ENCODE measurements around the gene NOS1AP. TPM values are rescaled to one million over a fixed set of nuclear protein-coding genes. Genes with fewer than 3 reads are reported as not detected.
"Not testable (repeated sequence)": the region's sequence is repeated elsewhere in the genome, so short reads cannot be mapped to it uniquely, and the experiment has no call there.

Gene NOS1AP
- total RNA-seq, 2 donors from 2014 or later: not detected

- H3K4me1 Mint-ChIP-seq: no peaks in the 10 kb centered on the region
- H3K27ac Mint-ChIP-seq: no peak overlapping the region
- no peak for ATAC-seq
- no peak overlapping the region for H3K4me3 Mint-ChIP-seq
- H3K9me3 ChIP-seq (ENCODE audit: control insufficient read depth, low read length, poor library complexity, severe bottlenecking): no peaks in the 10 kb centered on the region
- no peaks in the 10 kb centered on the region for H3K36me3 Mint-ChIP-seq (ENCODE audit: low read depth)
- peaks cover 31% of the 10 kb centered on the region for H3K27me3 Mint-ChIP-seq
- no peak for DNase-seq
Observed at GRCh38 chr1:162192763-162193162, 123.3 kb downstream of the NOS1AP start.

- Mint-ChIP-seq H3K27me3 (peaks cover 36% of the 10 kb centered on the region), H3K27ac (no peak overlapping the region), H3K4me1 (no peaks in the 10 kb centered on the region), H3K4me3 (no peak overlapping the region), H3K36me3 (ENCODE audit: low read depth) (no peaks in the 10 kb centered on the region)
- H3K9me3 ChIP-seq (ENCODE audit: control insufficient read depth, low read length, poor library complexity, severe bottlenecking): no peaks in the 10 kb centered on the region
- ATAC-seq: no peak
- DNase-seq: no peak
Observed at GRCh38 chr1:162193221-162193620, 123.7 kb downstream of the NOS1AP start.

GRCh38 chr1:162193815-162194214, 124.3 kb downstream of the NOS1AP start:
- Mint-ChIP-seq H3K27ac (no peak overlapping the region), H3K4me3 (no peak overlapping the region), H3K4me1 (no peaks in the 10 kb centered on the region), H3K36me3 (ENCODE audit: low read depth) (no peaks in the 10 kb centered on the region), H3K27me3 (peaks cover 42% of the 10 kb centered on the region)
- no peaks in the 10 kb centered on the region for H3K9me3 ChIP-seq (ENCODE audit: control insufficient read depth, low read length, poor library complexity, severe bottlenecking)
- ATAC-seq (no peak), DNase-seq (no peak)

GRCh38 chr1:162195567-162195966, 126.1 kb downstream of the NOS1AP start:
- Mint-ChIP-seq H3K27me3 (peaks cover 59% of the 10 kb centered on the region), H3K4me3 (no peak overlapping the region), H3K4me1 (no peaks in the 10 kb centered on the region), H3K36me3 (ENCODE audit: low read depth) (no peaks in the 10 kb centered on the region), H3K27ac (no peak overlapping the region)
- ATAC-seq: no peak
- no peaks in the 10 kb centered on the region for H3K9me3 ChIP-seq (ENCODE audit: control insufficient read depth, low read length, poor library complexity, severe bottlenecking)
- no peak for DNase-seq

- H3K4me1 Mint-ChIP-seq: no peaks in the 10 kb centered on the region
- no peaks in the 10 kb centered on the region for H3K9me3 ChIP-seq (ENCODE audit: control insufficient read depth, low read length, poor library complexity, severe bottlenecking)
- ATAC-seq (no peak), DNase-seq (no peak)
- peaks cover 59% of the 10 kb centered on the region for H3K27me3 Mint-ChIP-seq
- no peak overlapping the region for H3K4me3 Mint-ChIP-seq
- no peak overlapping the region for H3K27ac Mint-ChIP-seq
- no peaks in the 10 kb centered on the region for H3K36me3 Mint-ChIP-seq (ENCODE audit: low read depth)
Observed at GRCh38 chr1:162196387-162196786, 126.9 kb downstream of the NOS1AP start.

GRCh38 chr1:162197041-162197531, 127.6 kb downstream of the NOS1AP start:
- H3K27me3 Mint-ChIP-seq: peaks cover 58% of the 10 kb centered on the region
- DNase-seq (no peak), ATAC-seq (no peak)
- H3K36me3 Mint-ChIP-seq (ENCODE audit: low read depth): no peaks in the 10 kb centered on the region
- no peak overlapping the region for H3K27ac Mint-ChIP-seq
- no peak overlapping the region for H3K4me3 Mint-ChIP-seq
- no peaks in the 10 kb centered on the region for H3K9me3 ChIP-seq (ENCODE audit: control insufficient read depth, low read length, poor library complexity, severe bottlenecking)
- no peaks in the 10 kb centered on the region for H3K4me1 Mint-ChIP-seq

GRCh38 chr1:162197615-162198421, 128.3 kb downstream of the NOS1AP start:
- no peak for ATAC-seq
- no peak overlapping the region for H3K4me3 Mint-ChIP-seq
- no peaks in the 10 kb centered on the region for H3K4me1 Mint-ChIP-seq
- no peaks in the 10 kb centered on the region for H3K9me3 ChIP-seq (ENCODE audit: control insufficient read depth, low read length, poor library complexity, severe bottlenecking)
- H3K36me3 Mint-ChIP-seq (ENCODE audit: low read depth): no peaks in the 10 kb centered on the region
- H3K27me3 Mint-ChIP-seq: peaks cover 59% of the 10 kb centered on the region
- no peak for DNase-seq
- no peak overlapping the region for H3K27ac Mint-ChIP-seq

GRCh38 chr1:162200096-162200847, 130.8 kb downstream of the NOS1AP start:
- H3K4me1 Mint-ChIP-seq: no peaks in the 10 kb centered on the region

GRCh38 chr1:162201062-162201461, 131.6 kb downstream of the NOS1AP start:
- H3K9me3 ChIP-seq (ENCODE audit: control insufficient read depth, low read length, poor library complexity, severe bottlenecking); H3K27ac Mint-ChIP-seq; ATAC-seq; H3K36me3 Mint-ChIP-seq (ENCODE audit: low read depth); H3K4me1 Mint-ChIP-seq; DNase-seq; H3K4me3 Mint-ChIP-seq: not testable (repeated sequence)
- peaks cover 89% of the 10 kb centered on the region for H3K27me3 Mint-ChIP-seq

More at GRCh38 chr1:162200096-162200847, 130.8 kb downstream of the NOS1AP start:
- DNase-seq: no peak
- H3K9me3 ChIP-seq (ENCODE audit: control insufficient read depth, low read length, poor library complexity, severe bottlenecking): no peaks in the 10 kb centered on the region
- Mint-ChIP-seq H3K4me3 (no peak overlapping the region), H3K27ac (no peak overlapping the region), H3K36me3 (ENCODE audit: low read depth) (no peaks in the 10 kb centered on the region), H3K27me3 (peaks cover 82% of the 10 kb centered on the region)
- no peak for ATAC-seq

GRCh38 chr1:162204129-162204822, 134.8 kb downstream of the NOS1AP start:
- no peak for ATAC-seq
- H3K27me3 Mint-ChIP-seq: peaks cover 83% of the 10 kb centered on the region
- H3K4me3 Mint-ChIP-seq: no peak overlapping the region
- no peaks in the 10 kb centered on the region for H3K4me1 Mint-ChIP-seq
- DNase-seq: no peak
- H3K36me3 Mint-ChIP-seq (ENCODE audit: low read depth): no peaks in the 10 kb centered on the region
- no peak overlapping the region for H3K27ac Mint-ChIP-seq
- H3K9me3 ChIP-seq (ENCODE audit: control insufficient read depth, low read length, poor library complexity, severe bottlenecking): no peaks in the 10 kb centered on the region

- ATAC-seq (no peak), DNase-seq (no peak)
- Mint-ChIP-seq H3K36me3 (ENCODE audit: low read depth) (no peaks in the 10 kb centered on the region), H3K27me3 (peaks cover 82% of the 10 kb centered on the region), H3K27ac (no peak overlapping the region), H3K4me1 (no peaks in the 10 kb centered on the region), H3K4me3 (no peak overlapping the region)
- no peaks in the 10 kb centered on the region for H3K9me3 ChIP-seq (ENCODE audit: control insufficient read depth, low read length, poor library complexity, severe bottlenecking)
Observed at GRCh38 chr1:162204823-162205155, 135.3 kb downstream of the NOS1AP start.

GRCh38 chr1:162206300-162206699, 136.8 kb downstream of the NOS1AP start:
- DNase-seq (no peak), ATAC-seq (no peak)
- Mint-ChIP-seq H3K4me3 (no peak overlapping the region), H3K4me1 (no peaks in the 10 kb centered on the region), H3K27me3 (peaks cover 68% of the 10 kb centered on the region), H3K36me3 (ENCODE audit: low read depth) (no peaks in the 10 kb centered on the region), H3K27ac (no peak overlapping the region)
- H3K9me3 ChIP-seq (ENCODE audit: control insufficient read depth, low read length, poor library complexity, severe bottlenecking): no peaks in the 10 kb centered on the region
